HCT116 (cell line): Measurements from ENCODE around the gene GPR39.

Source experiments
- CBX3 ChIP-seq: IDR thresholded peaks from 2 replicates; pipeline ENCODE4 v1.6.1; 2012; ENCODE audit warnings: low read depth
- CTCF ChIP-seq, 3 experiments: fragments of 200-600 bp in 1 of 3; sonication (generic) in 1 of 3; IDR thresholded peaks in 2 of 3; conservative IDR thresholded peaks in 1 of 3; 2 replicates each; pipeline ENCODE4 v1.5.1; 2012 to 2017; ENCODE audit warnings: low read depth in 2 of 3, low read length in 2 of 3, antibody characterized with exemption in 1 of 3, borderline replicate concordance in 1 of 3, control low read depth in 1 of 3, mild to moderate bottlenecking in 1 of 3, mixed read lengths in 1 of 3, mixed run types in 1 of 3, moderate library complexity in 1 of 3; ENCODE audit not compliant: insufficient read depth in 1 of 3
- EGR1 ChIP-seq: IDR thresholded peaks from 2 replicates; pipeline ENCODE4 v1.6.1; 2012; ENCODE audit warnings: low read depth
- POLR2A ChIP-seq: IDR thresholded peaks from 2 replicates; pipeline ENCODE4 v1.7.0; 2011; ENCODE audit warnings: borderline replicate concordance; ENCODE audit not compliant: insufficient read depth, insufficient read length; ENCODE audit errors: extremely low read depth
- RAD21 ChIP-seq: IDR thresholded peaks from 2 replicates; pipeline ENCODE4 v1.6.1; 2012; ENCODE audit warnings: low read depth, mild to moderate bottlenecking
- TCF7L2 ChIP-seq: IDR thresholded peaks from 2 replicates; pipeline ENCODE4 v1.7.0; 2011; ENCODE audit warnings: borderline replicate concordance, inconsistent platforms; ENCODE audit not compliant: insufficient read depth, insufficient read length; ENCODE audit errors: extremely low read depth
- ZNF274 ChIP-seq: fragments of 200-500 bp; sonication (Bioruptor generic); IDR thresholded peaks from 2 replicates; pipeline ENCODE4 v1.6.1; 2014; ENCODE audit warnings: mild to moderate bottlenecking, low read depth, low read length, inconsistent platforms
- TF ChIP-seq, protein P1 (sequence below): IDR thresholded peaks from 2 replicates; pipeline ENCODE4 v1.6.1; 2012; ENCODE audit warnings: low read depth

GRCh38 chr2:132404056-132404455, 12.5 kb upstream of the GPR39 start:
- no peak for TF ChIP-seq CTCF (IDR thresholded peaks at IDR 0.05 in 2 of 3, conservative IDR thresholded peaks at IDR 0.05 in 1 of 3; ENCODE audit: borderline replicate concordance in 1 of 3, insufficient read depth in 1 of 3, low read depth in 2 of 3, low read length in 2 of 3)
- no peak for TF ChIP-seq POLR2A
- no peak for TF ChIP-seq EGR1
- TF ChIP-seq CBX3: no peak
- no peak for TF ChIP-seq RAD21
- TF ChIP-seq, protein P1, sequence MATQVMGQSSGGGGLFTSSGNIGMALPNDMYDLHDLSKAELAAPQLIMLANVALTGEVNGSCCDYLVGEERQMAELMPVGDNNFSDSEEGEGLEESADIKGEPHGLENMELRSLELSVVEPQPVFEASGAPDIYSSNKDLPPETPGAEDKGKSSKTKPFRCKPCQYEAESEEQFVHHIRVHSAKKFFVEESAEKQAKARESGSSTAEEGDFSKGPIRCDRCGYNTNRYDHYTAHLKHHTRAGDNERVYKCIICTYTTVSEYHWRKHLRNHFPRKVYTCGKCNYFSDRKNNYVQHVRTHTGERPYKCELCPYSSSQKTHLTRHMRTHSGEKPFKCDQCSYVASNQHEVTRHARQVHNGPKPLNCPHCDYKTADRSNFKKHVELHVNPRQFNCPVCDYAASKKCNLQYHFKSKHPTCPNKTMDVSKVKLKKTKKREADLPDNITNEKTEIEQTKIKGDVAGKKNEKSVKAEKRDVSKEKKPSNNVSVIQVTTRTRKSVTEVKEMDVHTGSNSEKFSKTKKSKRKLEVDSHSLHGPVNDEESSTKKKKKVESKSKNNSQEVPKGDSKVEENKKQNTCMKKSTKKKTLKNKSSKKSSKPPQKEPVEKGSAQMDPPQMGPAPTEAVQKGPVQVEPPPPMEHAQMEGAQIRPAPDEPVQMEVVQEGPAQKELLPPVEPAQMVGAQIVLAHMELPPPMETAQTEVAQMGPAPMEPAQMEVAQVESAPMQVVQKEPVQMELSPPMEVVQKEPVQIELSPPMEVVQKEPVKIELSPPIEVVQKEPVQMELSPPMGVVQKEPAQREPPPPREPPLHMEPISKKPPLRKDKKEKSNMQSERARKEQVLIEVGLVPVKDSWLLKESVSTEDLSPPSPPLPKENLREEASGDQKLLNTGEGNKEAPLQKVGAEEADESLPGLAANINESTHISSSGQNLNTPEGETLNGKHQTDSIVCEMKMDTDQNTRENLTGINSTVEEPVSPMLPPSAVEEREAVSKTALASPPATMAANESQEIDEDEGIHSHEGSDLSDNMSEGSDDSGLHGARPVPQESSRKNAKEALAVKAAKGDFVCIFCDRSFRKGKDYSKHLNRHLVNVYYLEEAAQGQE: no peak
- TF ChIP-seq ZNF274: no peak
- TF ChIP-seq TCF7L2: no peak
